ENCODE results near the gene SLC13A3. TPM values are rescaled to one million over a fixed set of nuclear protein-coding genes. Genes with fewer than 3 reads are reported as not detected.

SLC13A3 gene
- polyA plus RNA-seq, 4 donors, result 8.8 to 22.9 (median 20.3) TPM

DNA sequence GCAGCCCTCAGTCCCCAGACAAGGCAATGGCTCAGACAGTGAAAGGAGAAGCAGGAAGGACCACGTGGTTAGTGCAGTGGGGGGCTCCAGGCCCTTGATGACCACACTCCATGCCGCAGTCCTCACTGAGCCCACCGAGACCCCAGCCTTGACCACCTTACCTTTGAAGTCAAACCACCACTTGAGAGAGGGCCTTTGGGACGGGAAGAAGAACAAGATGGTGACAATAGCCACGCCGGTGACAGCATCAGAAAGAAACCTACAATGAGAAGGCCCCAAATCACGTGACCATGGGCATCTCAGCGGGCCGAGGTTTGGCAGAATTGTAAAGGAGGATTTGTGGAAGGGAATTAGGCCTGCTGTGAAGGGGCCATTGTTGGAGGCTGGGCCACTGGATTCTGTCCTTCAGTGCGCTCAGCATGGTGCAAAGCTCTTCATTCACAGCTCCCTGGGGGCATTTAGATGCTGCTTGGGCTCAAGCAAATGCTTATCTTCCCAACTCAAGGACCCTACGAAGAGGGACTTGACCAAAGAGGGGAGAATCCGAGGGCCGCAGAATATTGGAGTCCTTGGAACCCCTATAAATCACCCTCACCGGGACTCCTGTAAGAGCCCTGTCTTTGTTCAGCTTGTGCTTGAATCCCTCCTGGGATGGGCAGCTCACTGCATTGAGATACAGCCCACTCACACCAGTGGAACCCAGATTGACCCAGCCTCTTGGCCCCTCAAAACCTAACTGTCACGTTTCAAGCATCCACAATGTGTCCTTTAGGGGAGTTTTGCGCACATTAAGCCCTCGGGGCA lies 67.6 kb downstream of the SLC13A3 start:
- DNase-seq (ENCODE audit: low read depth in 4 of 4, low spot score in 2 of 4), result no peak

GRCh38 chr20:46582648-46583047 lies 68.6 kb downstream of the SLC13A3 start:
- DNase-seq (ENCODE audit: low read depth in 4 of 4, low spot score in 2 of 4), result no peak

DNA sequence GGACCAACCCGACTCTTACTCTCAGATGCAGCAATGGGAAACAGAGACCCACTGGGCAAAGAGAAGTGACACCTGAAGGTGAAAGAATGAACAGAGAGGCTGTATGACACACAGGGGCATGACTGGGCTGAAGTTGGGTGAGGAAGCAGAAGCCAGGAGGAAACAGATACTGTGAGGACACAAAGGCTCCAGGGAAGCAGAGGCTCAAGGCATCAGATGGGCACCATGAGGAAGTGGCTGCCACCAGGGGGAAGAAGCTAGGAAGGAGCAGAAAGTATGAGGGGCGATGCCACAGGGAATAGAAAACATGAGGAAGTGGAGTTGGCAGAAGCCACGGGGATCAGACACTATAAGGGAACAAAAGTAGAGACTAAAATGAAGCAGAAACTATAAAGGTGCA lies 69.9 kb downstream of the SLC13A3 start:
- no peak for DNase-seq (ENCODE audit: low read depth in 4 of 4, low spot score in 2 of 4)

- no peak for DNase-seq (ENCODE audit: low read depth in 4 of 4, low spot score in 2 of 4)
Measured at GRCh38 chr20:46580613-46581205, 70.5 kb downstream of the SLC13A3 start.

GRCh38 chr20:46578745-46579144 lies 72.5 kb downstream of the SLC13A3 start:
- no peak for DNase-seq (ENCODE audit: low read depth in 4 of 4, low spot score in 2 of 4)

DNA sequence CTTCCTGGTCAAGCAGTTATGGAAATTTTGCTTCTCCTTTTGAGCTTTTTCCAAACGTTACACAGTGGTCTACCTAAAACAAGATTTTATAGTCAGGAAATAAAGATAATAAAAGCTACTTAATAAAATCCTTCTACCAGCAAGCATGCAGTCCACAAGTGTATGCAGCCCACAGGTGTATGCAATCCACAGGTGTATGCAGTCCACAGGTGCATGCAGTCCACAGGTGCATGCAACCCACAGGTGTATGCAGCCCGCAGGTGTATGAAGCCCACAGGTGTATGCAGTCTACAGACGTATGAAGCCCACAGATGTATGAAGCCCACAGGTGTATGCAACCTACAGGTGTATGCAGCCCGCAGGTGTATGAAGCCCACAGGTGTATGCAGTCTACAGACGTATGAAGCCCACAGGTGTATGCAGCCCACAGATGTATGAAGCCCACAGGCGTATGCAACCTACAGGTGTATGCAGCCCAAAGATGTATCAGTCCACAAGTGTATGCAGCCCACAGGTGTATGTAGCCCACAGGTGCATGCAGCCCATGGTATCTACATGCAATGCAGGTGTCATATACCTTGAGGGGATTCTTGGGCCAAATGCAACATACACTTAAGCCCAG lies 74.4 kb downstream of the SLC13A3 start:
- DNase-seq (ENCODE audit: low read depth in 4 of 4, low spot score in 2 of 4), result no peak

DNA sequence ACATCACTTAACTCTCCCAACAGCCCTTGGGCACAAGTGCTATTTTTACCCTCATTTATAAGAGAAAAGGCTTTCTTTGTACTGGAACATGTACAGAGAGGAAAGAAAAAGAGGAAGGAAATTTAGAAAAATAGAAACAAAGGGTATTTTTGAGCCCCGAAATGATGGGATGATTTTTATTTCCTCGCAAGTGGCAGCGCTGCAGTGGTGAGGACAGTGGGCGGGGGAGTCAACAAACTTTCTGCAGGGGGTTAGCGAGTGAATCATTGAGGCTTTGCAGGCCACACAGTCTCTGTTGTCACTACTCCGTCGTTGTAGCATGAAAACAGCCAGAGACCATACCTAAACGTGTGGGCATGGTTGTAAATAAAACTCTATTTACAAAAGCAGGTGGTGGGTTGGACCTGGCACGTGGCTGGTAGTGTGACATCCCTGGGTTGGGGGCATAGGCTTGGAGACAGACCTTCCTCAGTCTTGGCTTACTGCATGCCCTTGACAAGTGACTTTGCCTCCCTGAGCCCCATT lies 75.3 kb downstream of the SLC13A3 start:
- no peak for DNase-seq (ENCODE audit: low read depth in 4 of 4, low spot score in 2 of 4)

DNA sequence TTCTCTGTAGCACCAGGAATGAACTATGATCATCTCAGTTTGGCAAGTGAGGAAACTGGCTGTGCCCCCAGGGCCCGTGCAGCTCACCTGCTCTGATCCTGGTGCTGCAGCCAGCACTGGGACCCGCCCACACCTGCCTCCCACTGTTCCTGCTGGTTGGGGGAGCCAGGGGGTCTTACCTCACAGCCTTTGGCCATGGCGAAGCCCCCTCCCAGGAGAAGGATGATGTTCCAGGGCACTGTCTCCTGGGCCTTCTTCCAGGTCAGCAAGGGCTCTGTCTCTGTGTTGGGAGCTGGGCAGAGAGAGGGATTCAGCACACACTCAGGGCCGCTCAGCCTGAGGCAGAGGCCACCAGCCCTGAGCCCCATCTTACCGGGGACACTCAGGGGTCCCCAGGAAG lies 75.9 kb downstream of the SLC13A3 start:
- DNase-seq (ENCODE audit: low read depth in 4 of 4, low spot score in 2 of 4), result no peak

DNA sequence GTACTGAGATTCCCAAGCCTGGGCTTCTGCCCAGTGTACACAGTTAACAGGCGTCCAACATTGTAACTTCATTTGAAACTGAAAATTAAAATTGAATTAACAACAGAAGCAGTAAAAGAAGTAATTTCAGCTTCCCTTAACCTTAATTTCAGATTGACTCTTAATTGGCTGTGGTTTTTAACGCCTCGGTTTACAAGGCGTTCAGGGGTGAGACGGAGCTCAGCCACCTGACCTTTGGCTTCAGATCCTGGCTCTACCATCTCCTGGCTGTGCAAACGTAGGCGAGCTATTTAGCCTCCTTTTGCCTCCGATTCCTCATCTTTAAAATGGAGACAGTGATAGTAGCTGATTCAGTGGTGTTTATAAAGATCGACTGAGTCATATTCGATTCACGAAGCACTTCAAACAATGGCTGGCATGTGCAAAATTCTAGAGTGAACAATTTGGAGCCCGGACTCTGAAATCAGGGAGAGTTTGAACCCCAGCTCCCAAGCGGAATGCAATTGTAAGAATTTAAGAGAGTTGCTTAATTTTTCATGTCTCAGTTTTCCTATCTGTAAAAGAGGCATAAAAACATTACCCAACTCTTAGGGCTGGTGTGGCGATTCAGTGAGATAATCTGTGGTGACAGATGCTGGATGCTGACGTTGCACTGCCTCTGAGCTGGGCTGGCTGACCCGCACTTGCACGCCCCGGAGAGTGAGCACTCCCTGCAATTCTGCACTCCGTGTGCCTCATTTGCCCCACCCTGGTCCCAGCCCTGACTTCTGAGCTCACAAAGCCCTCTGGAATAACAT lies 77.3 kb downstream of the SLC13A3 start:
- no peak for DNase-seq (ENCODE audit: low read depth in 4 of 4, low spot score in 2 of 4)

DNA sequence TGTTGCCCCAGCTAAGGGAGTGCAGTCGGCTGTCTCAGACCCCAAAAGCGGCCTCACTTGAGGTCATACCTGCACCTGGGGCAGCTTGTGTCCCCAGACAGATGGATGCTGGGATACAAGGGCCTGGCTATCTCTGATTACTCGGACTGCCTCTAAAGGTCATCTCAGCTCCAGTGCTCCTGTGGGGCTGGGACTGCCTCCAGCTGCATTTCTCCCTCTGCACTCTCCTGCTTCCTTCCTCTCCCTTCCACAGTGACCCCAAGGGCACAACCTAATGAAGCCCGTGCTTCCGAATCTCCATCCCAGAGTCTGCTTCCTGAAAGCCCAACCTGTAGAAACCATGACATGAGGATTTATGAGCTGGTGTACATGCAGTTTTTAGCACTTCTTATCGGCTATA lies 78.0 kb downstream of the SLC13A3 start:
- no peak for DNase-seq (ENCODE audit: low read depth in 4 of 4, low spot score in 2 of 4)

- no peak for DNase-seq (ENCODE audit: low read depth in 4 of 4, low spot score in 2 of 4)
Measured at GRCh38 chr20:46572790-46573189, 78.5 kb downstream of the SLC13A3 start.

DNA sequence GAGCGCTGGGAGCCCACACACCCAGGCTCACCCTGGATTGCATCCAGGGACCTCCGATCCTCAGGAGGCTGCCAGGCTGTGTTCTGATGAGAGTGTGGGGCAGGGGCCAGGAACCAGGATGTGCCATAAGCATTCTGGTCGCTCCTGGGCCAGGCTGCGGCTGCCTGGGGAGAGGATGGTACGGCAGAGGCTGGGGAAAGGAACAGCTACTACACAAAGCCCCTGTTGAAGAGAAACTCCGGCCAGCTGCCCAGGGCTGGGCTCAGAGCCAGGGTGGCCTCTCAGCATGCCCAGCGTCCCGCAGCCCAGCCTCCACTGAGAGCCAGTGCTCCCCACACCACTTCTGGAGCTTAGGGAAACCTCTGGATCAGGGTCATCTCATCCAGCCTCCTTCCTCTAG lies 79.1 kb downstream of the SLC13A3 start:
- DNase-seq (ENCODE audit: low read depth in 4 of 4, low spot score in 2 of 4), result no peak

DNA sequence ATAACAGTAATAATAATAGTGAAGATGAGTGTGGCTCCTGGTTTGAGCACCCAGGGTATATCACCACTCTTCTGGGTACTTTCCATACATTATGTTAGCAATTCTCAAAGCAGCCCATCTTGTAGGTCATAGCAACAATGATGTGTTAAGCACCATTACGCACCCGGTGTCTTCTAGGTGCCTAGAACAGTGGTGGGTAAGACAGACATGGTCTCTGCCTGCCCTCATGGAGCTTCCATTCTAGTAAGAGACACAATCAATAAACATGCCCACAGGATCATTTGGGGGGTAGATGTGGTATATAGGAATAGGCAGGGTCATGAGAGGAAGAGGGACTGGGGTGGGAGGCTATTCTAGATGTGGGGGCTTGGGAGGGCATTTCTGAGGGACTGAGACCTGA lies 79.8 kb downstream of the SLC13A3 start:
- DNase-seq (ENCODE audit: low read depth in 4 of 4, low spot score in 2 of 4), result no peak

GRCh38 chr20:46570956-46571355 lies 80.3 kb downstream of the SLC13A3 start:
- no peak for DNase-seq (ENCODE audit: low read depth in 4 of 4, low spot score in 2 of 4)

DNA sequence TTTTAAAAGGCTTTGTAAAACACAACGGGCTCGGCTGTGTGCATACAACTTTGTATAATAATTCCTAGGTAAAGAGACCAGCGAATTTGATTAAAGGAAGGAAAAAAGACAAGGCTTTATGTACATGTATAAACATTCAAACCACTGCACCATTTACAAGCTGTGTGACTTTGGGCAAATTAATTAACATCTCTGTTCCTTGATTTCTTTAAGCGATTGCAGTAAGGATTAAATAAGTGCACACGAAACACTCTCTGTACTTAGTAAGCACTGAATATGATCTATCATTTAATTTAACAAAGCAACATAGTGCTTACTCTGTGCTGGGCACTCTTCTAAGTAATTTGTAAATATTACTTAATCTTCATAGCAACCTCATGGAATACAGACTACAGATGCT lies 81.3 kb downstream of the SLC13A3 start:
- DNase-seq (ENCODE audit: low read depth in 4 of 4, low spot score in 2 of 4), result no peak

DNA sequence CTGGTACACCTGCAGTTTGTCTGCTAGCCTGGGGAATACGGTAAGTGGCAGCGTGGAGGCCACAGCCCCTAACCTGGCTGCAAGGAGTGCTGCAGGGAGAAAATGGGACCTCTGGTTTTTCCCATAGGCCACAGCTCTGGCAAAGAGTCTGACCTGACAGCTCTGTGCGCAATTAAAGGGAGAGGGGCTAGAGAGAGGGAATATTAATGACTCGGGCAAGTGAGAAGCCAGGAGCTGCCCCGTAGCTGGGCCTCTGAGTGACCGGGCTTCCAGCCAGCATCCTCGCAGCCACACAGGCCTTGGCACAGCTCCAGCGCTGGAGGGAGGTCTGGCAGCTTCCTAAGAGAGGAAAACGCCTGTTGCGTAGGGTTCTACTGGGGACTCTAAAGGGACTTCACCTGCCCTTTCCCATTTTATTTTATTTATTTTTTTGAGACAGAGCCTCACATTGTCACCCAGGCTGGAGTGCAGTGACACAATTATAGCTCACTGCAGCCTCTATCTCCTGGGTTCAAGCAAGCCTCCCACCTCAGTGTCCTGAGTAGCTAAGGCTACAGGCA lies 82.6 kb downstream of the SLC13A3 start:
- DNase-seq (ENCODE audit: low read depth in 4 of 4, low spot score in 2 of 4), result peak; percentile 31 to 80 (median 68)

DNA sequence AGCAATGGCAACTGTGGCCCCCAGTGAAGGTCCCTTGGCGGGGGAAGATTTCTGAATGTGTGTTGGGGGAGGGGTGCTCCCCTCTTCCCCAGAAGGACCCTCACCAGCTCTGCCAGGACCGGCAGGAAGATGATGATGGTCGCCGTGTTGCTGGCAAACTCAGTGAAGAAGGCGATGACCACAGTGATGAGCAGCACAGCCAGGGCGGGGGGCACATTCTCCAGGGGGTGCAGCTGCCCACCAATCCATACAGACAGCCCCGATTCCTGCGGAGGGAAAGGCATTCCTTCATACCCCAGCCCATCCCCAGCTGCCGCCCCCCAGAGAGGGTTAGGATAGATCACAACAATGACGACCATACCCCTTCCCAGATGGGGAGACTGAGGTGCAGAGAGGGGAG lies 85.1 kb downstream of the SLC13A3 start:
- DNase-seq (ENCODE audit: low read depth in 4 of 4, low spot score in 2 of 4), result no peak

DNA sequence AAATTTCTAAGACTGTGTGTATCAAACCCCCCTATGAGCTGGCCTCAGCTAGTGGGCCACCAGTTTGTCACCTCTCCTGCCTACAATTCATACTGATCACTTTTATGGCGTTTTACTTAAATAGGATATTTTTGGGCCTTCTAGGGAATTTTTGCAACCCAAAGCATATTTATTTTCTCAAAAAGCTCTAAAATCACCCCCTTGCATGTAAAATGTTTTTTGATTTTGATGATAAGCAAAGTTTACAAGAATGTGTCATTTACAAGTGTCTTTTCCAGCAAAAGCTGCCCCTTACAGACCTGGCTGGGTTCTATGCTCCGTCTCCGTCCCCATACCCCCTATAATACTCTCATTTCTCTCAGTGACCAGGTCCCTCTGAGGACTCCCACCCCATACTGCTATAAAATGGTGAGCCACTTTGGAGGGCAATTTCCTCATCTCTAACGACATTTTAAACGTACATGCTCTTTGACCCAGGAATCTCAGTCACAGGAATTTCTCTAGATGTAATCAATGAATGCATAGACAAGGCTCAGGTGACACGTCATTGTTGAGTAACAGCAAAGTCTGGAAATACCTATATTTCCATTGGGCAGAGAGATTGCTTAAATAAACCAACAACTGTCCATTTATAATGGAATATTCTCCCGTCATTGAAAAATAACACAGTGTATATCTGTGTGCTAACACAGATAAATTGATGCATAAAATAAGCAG lies 86.9 kb downstream of the SLC13A3 start:
- no peak for DNase-seq (ENCODE audit: low read depth in 4 of 4, low spot score in 2 of 4)

DNA sequence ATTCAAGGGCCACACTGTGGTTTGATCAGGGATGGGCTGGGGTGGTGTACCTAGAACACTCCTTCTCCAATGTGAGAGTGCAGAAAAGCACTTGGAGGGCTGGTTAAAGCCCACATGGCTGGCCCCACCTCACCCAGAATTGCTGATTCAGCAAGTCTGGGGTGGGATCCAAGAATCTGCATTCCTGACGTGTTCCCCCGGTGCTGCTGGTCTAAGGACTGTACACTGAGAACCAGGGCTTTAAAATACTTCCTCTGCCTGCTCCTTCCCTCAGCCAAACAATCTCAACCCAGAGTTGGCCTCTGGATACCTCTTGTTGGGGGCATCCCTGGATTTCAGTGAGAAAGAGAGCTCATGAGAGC lies 87.4 kb downstream of the SLC13A3 start:
- DNase-seq (ENCODE audit: low read depth in 4 of 4, low spot score in 2 of 4), result no peak
